B cell (primary cell): ENCODE data around the gene RHOT2. TPM values are rescaled to one million over a fixed set of nuclear protein-coding genes. Genes with fewer than 3 reads are reported as not detected.

Experiments
- ATAC-seq: fragments of 200-7000 bp; cut with Tn5 transposase; one replicate; pipeline ENCODE4 v1.10.0; 2021; ENCODE audit warnings: low read depth, mild to moderate bottlenecking, moderate number of reproducible peaks, moderate library complexity
- CTCF ChIA-PET: fragments of 350-600 bp; sonication (Branson Sonifier 250); formaldehyde crosslinking; loops from one replicate; lab custom pipeline; 2021; ENCODE audit warnings: antibody characterized with exemption, inconsistent platforms; lab: Charles Lee
- POLR2A ChIA-PET: fragments of 350-600 bp; sonication (Branson Sonifier 250); formaldehyde crosslinking; loops from one replicate; lab custom pipeline; 2021; ENCODE audit warnings: antibody characterized with exemption; lab: Charles Lee
- DNase-seq: peaks from one replicate; pipeline ENCODE4 v3.0.0; 2013
- H2AFZ ChIP-seq: 2 replicates; pipeline ENCODE4 v1.6.1; 2012; ENCODE audit warnings: mild to moderate bottlenecking, low read depth, low read length; ENCODE audit not compliant: insufficient read depth, poor library complexity, severe bottlenecking
- H3K27ac ChIP-seq, 2 donors: 1 replicate in 1 of 2; 2 replicates in 1 of 2; pipeline ENCODE4 v1.5.1; 2012 to 2013; ENCODE audit warnings: low read length in 2 of 2, mild to moderate bottlenecking in 2 of 2, moderate library complexity in 1 of 2
- H3K27me3 ChIP-seq, 4 experiments: fragments of 200-600 bp in 1 of 4; sonication (generic) in 1 of 4; replicated peaks in 1 of 4; 1 replicate in 2 of 4; 2 replicates in 2 of 4; pipeline versions ENCODE4 v1.6.1 to v1.7.0; 2013 to 2016; ENCODE audit warnings: low read length in 3 of 4, mild to moderate bottlenecking in 2 of 4, mixed read lengths in 1 of 4, moderate library complexity in 1 of 4; ENCODE audit not compliant: insufficient read depth in 4 of 4, control insufficient read depth in 3 of 4; ENCODE audit errors: control extremely low read depth in 1 of 4
- H3K36me3 ChIP-seq, 2 experiments: replicated peaks in 1 of 2; 1 replicate in 1 of 2; 2 replicates in 1 of 2; pipeline versions ENCODE4 v1.6.1 to v1.7.1; 2013; ENCODE audit warnings: low read length in 1 of 2; ENCODE audit not compliant: insufficient read depth in 2 of 2, control insufficient read depth in 1 of 2; ENCODE audit errors: control extremely low read depth in 1 of 2, extremely low read depth in 1 of 2
- H3K4me1 ChIP-seq, 2 donors: fragments of 200-600 bp in 1 of 2; sonication (generic) in 1 of 2; 1 replicate in 1 of 2; 2 replicates in 1 of 2; pipeline versions ENCODE4 v1.5.1 to v1.6.1; 2013 to 2017; ENCODE audit warnings: low read length in 2 of 2; ENCODE audit not compliant: control insufficient read depth in 2 of 2, insufficient read depth in 2 of 2
- H3K4me2 ChIP-seq: replicated peaks from 2 replicates; pipeline ENCODE3; 2012; ENCODE audit warnings: mild to moderate bottlenecking, low read depth, low read length; ENCODE audit not compliant: poor library complexity, severe bottlenecking
- H3K4me3 ChIP-seq, 5 experiments: fragments of 200-600 bp in 1 of 5; sonication (generic) in 1 of 5; 1 replicate in 3 of 5; 2 replicates in 2 of 5; pipeline versions ENCODE4 v1.5.1 to v1.7.0; 2011 to 2016; ENCODE audit warnings: low read length in 4 of 5, mild to moderate bottlenecking in 4 of 5, low read depth in 2 of 5, control low read depth in 1 of 5, moderate library complexity in 1 of 5; ENCODE audit not compliant: insufficient read depth in 1 of 5; ENCODE audit errors: control extremely low read depth in 1 of 5, extremely low read depth in 1 of 5
- H3K79me2 ChIP-seq: fragments of 200-600 bp; sonication (generic); one replicate; pipeline ENCODE4 v1.6.0; 2016; ENCODE audit warnings: low read length; ENCODE audit not compliant: control insufficient read depth, insufficient read depth
- H3K9ac ChIP-seq: fragments of 200-600 bp; sonication (generic); 2 replicates; pipeline ENCODE4 v1.6.1; 2017; ENCODE audit warnings: mild to moderate bottlenecking, low read length, moderate library complexity
- H3K9me3 ChIP-seq, 3 donors: one replicate each; pipeline versions ENCODE4 v1.6.1 to v1.7.1; 2013; ENCODE audit warnings: low read length in 2 of 3; ENCODE audit not compliant: control insufficient read depth in 2 of 3, insufficient read depth in 1 of 3; ENCODE audit errors: control extremely low read depth in 1 of 3
- H4K20me1 ChIP-seq: 2 replicates; pipeline ENCODE4 v1.6.0; 2012; ENCODE audit warnings: mild to moderate bottlenecking, low read length; ENCODE audit not compliant: insufficient read depth, control insufficient read depth, poor library complexity, severe bottlenecking
- H3K27ac Mint-ChIP-seq: one replicate; pipeline ENCODE4 v1.8.0; 2021; ENCODE audit warnings: mixed read lengths
- H3K27me3 Mint-ChIP-seq: one replicate; pipeline ENCODE4 v1.8.0; 2021; ENCODE audit warnings: mixed read lengths
- H3K4me1 Mint-ChIP-seq: one replicate; pipeline ENCODE4 v1.8.0; 2021; ENCODE audit warnings: mixed read lengths
- H3K4me3 Mint-ChIP-seq: one replicate; pipeline ENCODE4 v1.8.0; 2021; ENCODE audit warnings: mixed read lengths
- H3K9me3 Mint-ChIP-seq: one replicate; pipeline ENCODE4 v1.8.0; 2022; ENCODE audit warnings: mixed read lengths; ENCODE audit not compliant: insufficient read depth
- EZH2 ChIP-seq: IDR thresholded peaks from 2 replicates; pipeline ENCODE4 v1.6.1; 2012; ENCODE audit warnings: borderline replicate concordance, low read depth, mild to moderate bottlenecking, moderate library complexity, low read length; ENCODE audit not compliant: insufficient read depth, poor library complexity, severe bottlenecking
- WGBS: methylation state at CpG from one replicate; pipeline ENCODE4 v1.1.5; 2013; ENCODE audit warnings: missing lambda C conversion rate; ENCODE audit not compliant: insufficient coverage; 5-methylcytosine and 5-hydroxymethylcytosine counted together
- intact Hi-C: fragments of 100-400 bp; cut with micrococcal nuclease; formaldehyde crosslinking; loops from one replicate; pipeline ENCODE4 v1.10.0; 2022
- polyA plus RNA-seq: library from polyadenylated mRNA; depleted of rRNA; stranded (reverse); fragments of >200 nt; gene quantifications from 2 replicates; pipeline ENCODE4 v1.2.3, GENCODE V29; 2012
- total RNA-seq, 2 donors: library from RNA; stranded (reverse); fragments of 120-200 nt in 1 of 2; gene quantifications; 1 replicate in 1 of 2; 2 replicates in 1 of 2; pipeline versions ENCODE4 v1.2.3 to v1.2.4, GENCODE V29; 2013 to 2022
- TF ChIP-seq, protein P1 (sequence below): fragments of 200-600 bp; IDR thresholded peaks from one replicate; pipeline ENCODE4 v1.8.0; 2022; ENCODE audit warnings: antibody characterized with exemption, mild to moderate bottlenecking

The RHOT2 gene
- total and polyA plus RNA-seq, 2 donors (not counting 1 experiment from before 2014, with no cell fraction given), result 207 to 461 TPM

DNA sequence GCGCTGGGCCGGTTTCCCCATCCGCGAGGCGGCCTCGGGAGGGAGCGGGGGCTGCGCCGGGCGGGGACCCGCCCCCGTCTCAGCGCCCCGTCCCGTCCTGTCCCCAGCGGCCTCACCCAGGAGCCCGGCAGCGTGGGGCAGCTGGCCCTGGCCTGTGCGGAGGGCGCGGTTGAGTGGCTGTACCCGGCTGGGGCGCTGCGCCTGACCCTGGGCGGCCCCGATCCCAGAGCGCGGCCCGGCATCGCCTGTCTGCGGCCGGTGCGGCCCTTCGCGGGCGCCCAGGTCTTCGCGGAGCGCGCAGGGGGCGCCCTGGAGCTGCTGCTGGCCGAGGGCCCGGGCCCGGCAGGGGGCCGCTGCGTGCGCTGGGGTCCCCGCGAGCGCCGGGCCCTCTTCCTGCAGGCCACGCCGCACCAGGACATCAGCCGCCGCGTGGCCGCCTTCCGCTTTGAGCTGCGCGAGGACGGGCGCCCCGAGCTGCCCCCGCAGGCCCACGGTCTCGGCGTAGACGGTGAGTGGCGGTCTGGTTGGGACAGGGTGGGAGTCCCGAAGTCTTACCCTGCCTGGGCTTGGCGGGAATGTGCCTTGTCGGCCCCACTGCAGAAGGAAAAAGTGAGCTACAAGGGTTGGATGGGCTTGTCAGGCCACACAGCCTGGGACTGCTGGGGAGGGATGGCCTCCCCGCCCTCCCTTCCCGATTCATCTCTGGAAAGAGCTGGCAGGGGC is 47.7 kb downstream of the RHOT2 start:
- DNase-seq, result peak; percentile 56
- H3K4me3 ChIP-seq, result peak overlapping the region in 4 of 5 experiments; percentile 8 to 61 (median 54)

More for the DNA sequence above, 47.7 kb downstream of the RHOT2 start:
- no peak overlapping the region for H3K27ac ChIP-seq
- H3K9ac ChIP-seq, result peak overlapping the region; percentile 61
- peaks cover 10% of the 10 kb centered on the region for H3K27me3 Mint-ChIP-seq
- H3K27ac Mint-ChIP-seq, result no peak overlapping the region
- peak; percentile 8 for ATAC-seq
- no peaks in the 10 kb centered on the region for H3K9me3 Mint-ChIP-seq
- peaks cover 0 to 36% (median 14%) of the 10 kb centered on the region in 4 experiments for H3K27me3 ChIP-seq
- ChIA-PET CTCF (interaction anchor here (0.9 to 7.6 kb wide), 7 partner anchors 8 to 70 kb away, joined by 3 to 94 read pairs (median 9); partner anchors contain the start of genes CCDC78, CHTF18, CIAO3 and RPUSD1), POLR2A (interaction anchor here (1.4 to 2.1 kb wide), 3 partner anchors 10 to 25 kb away, joined by 4 to 11 read pairs (median 8); partner anchors contain the start of genes CCDC78 and CIAO3)
- peaks cover 13% of the 10 kb centered on the region for H3K4me1 Mint-ChIP-seq
- H4K20me1 ChIP-seq, result peaks cover 11% of the 10 kb centered on the region
- no peaks in the 10 kb centered on the region for H3K36me3 ChIP-seq
- TF ChIP-seq, protein P1, sequence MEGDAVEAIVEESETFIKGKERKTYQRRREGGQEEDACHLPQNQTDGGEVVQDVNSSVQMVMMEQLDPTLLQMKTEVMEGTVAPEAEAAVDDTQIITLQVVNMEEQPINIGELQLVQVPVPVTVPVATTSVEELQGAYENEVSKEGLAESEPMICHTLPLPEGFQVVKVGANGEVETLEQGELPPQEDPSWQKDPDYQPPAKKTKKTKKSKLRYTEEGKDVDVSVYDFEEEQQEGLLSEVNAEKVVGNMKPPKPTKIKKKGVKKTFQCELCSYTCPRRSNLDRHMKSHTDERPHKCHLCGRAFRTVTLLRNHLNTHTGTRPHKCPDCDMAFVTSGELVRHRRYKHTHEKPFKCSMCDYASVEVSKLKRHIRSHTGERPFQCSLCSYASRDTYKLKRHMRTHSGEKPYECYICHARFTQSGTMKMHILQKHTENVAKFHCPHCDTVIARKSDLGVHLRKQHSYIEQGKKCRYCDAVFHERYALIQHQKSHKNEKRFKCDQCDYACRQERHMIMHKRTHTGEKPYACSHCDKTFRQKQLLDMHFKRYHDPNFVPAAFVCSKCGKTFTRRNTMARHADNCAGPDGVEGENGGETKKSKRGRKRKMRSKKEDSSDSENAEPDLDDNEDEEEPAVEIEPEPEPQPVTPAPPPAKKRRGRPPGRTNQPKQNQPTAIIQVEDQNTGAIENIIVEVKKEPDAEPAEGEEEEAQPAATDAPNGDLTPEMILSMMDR, result peak; percentile 12
- TF ChIP-seq EZH2, result no peak
- H2AFZ ChIP-seq, result peak overlapping the region; percentile 77
- peak overlapping the region; percentile 72 for H3K4me3 Mint-ChIP-seq
- H3K4me2 ChIP-seq, result peak overlapping the region; percentile 95
- H3K79me2 ChIP-seq, result no peaks in the 10 kb centered on the region
- intact Hi-C loops, result loop anchor here (5.0 kb wide), 1 partner anchor 257 kb away; the partner anchor contains the start of gene LMF1
- 2% methylated on average over 74 of the region's 74 CpGs for WGBS
- peaks cover 21 to 34% of the 10 kb centered on the region in 2 donors for H3K4me1 ChIP-seq
- peaks cover 0 to 12% (median 0%) of the 10 kb centered on the region in 3 donors for H3K9me3 ChIP-seq
